Measurements from ENCODE around the gene MYOCOS.

DNA sequence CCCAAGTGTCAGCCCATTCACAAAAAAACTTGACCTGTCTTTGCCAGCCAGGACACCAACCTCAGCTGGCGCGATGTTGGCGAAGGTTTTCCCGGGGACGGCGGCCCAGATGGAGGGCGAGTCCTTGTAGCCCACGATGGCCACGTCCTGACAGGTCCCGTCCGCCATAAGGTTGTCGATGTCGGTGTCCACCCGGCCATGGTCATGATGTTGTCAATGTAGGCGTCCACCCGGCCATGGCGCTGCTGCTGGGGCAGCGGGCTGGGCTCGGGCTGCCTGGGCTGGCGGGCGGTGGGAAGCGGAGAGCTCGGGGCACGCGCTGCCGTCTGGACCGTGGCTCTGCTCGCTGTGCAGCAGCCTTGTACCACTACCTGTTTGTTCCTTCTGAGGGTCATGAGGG lies 48.7 kb downstream of the MYOCOS start:
- no peak for TF ChIP-seq CHD2 (IDR thresholded peaks at IDR 0.05; ENCODE audit: low read depth, low read length)
- TF ChIP-seq RBBP5 (IDR thresholded peaks at IDR 0.05; ENCODE audit: borderline replicate concordance, insufficient read depth, low read length, poor library complexity, severe bottlenecking) = no peak
- TF ChIP-seq, protein P1, sequence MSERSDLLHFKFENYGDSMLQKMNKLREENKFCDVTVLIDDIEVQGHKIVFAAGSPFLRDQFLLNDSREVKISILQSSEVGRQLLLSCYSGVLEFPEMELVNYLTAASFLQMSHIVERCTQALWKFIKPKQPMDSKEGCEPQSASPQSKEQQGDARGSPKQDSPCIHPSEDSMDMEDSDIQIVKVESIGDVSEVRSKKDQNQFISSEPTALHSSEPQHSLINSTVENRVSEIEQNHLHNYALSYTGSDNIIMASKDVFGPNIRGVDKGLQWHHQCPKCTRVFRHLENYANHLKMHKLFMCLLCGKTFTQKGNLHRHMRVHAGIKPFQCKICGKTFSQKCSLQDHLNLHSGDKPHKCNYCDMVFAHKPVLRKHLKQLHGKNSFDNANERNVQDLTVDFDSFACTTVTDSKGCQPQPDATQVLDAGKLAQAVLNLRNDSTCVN (CRISPR knock-in tag; IDR thresholded peaks at IDR 0.05) = no peak
